KMS-11 (cell line): ENCODE results near the gene PLPPR2.

Experiments
- H2AFZ ChIP-seq: fragments of 200-600 bp; sonication (generic); 2 replicates; pipeline ENCODE4 v1.6.1; 2016; ENCODE audit warnings: antibody characterized with exemption, mixed run types, low read depth
- H3K27ac ChIP-seq: fragments of 200-600 bp; sonication (generic); 2 replicates; pipeline ENCODE4 v1.6.1; 2016; ENCODE audit warnings: mild to moderate bottlenecking, mixed run types
- H3K27me3 ChIP-seq: fragments of 200-600 bp; sonication (generic); 2 replicates; pipeline ENCODE4 v1.6.1; 2017; ENCODE audit warnings: mild to moderate bottlenecking, low read depth, mixed run types, moderate library complexity; ENCODE audit not compliant: insufficient read depth
- H3K36me3 ChIP-seq: fragments of 200-600 bp; sonication (generic); 2 replicates; pipeline ENCODE4 v1.6.1; 2017; ENCODE audit warnings: mild to moderate bottlenecking, mixed run types; ENCODE audit not compliant: insufficient read depth
- H3K4me1 ChIP-seq: fragments of 200-600 bp; sonication (generic); 2 replicates; pipeline ENCODE4 v1.6.1; 2016; ENCODE audit warnings: mild to moderate bottlenecking, low read depth, mixed run types; ENCODE audit not compliant: poor library complexity, severe bottlenecking
- H3K4me2 ChIP-seq: fragments of 200-600 bp; sonication (generic); 2 replicates; pipeline ENCODE4 v1.7.0; 2016; ENCODE audit warnings: mild to moderate bottlenecking, mixed run types
- H3K4me3 ChIP-seq: fragments of 200-600 bp; sonication (generic); IDR thresholded peaks from 2 replicates; pipeline ENCODE4 v1.6.1; 2017; ENCODE audit warnings: low read depth, low read length, mixed read lengths; ENCODE audit not compliant: insufficient read depth
- H3K79me2 ChIP-seq: fragments of 200-600 bp; sonication (generic); 2 replicates; pipeline ENCODE4 v1.6.1; 2016; ENCODE audit warnings: low read depth, mixed run types; ENCODE audit not compliant: insufficient read depth
- H3K9ac ChIP-seq: fragments of 200-600 bp; sonication (generic); 2 replicates; pipeline ENCODE4 v1.6.1; 2016; ENCODE audit warnings: mild to moderate bottlenecking, mixed run types
- H4K20me1 ChIP-seq: fragments of 200-600 bp; sonication (generic); 2 replicates; pipeline ENCODE4 v1.6.1; 2016; ENCODE audit warnings: mild to moderate bottlenecking, mixed run types; ENCODE audit not compliant: insufficient read depth
- TF ChIP-seq, protein P1 (sequence below): fragments of 200-600 bp; sonication (generic); conservative IDR thresholded peaks from 2 replicates; pipeline ENCODE4 v1.6.1; 2017; ENCODE audit warnings: low read depth, mild to moderate bottlenecking, antibody characterized with exemption, low read length, moderate library complexity, mixed read lengths

Gene PLPPR2

DNA sequence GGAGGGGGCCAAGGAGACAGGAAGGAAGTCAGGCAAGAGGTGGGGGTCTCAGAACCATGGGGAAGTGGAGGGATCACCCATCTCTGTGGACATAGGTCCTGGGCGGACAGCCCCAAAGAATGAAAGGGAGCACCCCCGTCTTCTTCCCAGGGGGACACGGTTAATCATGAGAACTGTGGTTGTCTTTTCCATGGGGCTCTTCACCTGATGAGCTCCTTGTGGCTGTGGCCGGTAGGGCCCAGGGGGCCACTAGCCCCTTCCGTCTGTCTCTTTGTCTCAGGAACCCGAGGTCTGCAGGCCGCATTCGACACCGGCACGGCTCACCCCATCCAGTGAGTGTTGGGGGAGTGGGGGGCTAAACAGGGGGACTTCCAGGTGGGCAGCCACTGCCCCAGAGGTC lies 8.6 kb downstream of the PLPPR2 start:
- H3K27ac ChIP-seq: no peak overlapping the region
- H3K27me3 ChIP-seq: no peaks in the 10 kb centered on the region
- no peak overlapping the region for H2AFZ ChIP-seq
- H3K4me1 ChIP-seq: no peaks in the 10 kb centered on the region
- no peaks in the 10 kb centered on the region for H3K79me2 ChIP-seq
- H4K20me1 ChIP-seq: no peaks in the 10 kb centered on the region
- no peak overlapping the region for H3K4me3 ChIP-seq
- no peaks in the 10 kb centered on the region for H3K36me3 ChIP-seq
- H3K9ac ChIP-seq: no peak overlapping the region
- H3K4me2 ChIP-seq: no peak overlapping the region
- TF ChIP-seq, protein P1, sequence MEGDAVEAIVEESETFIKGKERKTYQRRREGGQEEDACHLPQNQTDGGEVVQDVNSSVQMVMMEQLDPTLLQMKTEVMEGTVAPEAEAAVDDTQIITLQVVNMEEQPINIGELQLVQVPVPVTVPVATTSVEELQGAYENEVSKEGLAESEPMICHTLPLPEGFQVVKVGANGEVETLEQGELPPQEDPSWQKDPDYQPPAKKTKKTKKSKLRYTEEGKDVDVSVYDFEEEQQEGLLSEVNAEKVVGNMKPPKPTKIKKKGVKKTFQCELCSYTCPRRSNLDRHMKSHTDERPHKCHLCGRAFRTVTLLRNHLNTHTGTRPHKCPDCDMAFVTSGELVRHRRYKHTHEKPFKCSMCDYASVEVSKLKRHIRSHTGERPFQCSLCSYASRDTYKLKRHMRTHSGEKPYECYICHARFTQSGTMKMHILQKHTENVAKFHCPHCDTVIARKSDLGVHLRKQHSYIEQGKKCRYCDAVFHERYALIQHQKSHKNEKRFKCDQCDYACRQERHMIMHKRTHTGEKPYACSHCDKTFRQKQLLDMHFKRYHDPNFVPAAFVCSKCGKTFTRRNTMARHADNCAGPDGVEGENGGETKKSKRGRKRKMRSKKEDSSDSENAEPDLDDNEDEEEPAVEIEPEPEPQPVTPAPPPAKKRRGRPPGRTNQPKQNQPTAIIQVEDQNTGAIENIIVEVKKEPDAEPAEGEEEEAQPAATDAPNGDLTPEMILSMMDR: no peak

DNA sequence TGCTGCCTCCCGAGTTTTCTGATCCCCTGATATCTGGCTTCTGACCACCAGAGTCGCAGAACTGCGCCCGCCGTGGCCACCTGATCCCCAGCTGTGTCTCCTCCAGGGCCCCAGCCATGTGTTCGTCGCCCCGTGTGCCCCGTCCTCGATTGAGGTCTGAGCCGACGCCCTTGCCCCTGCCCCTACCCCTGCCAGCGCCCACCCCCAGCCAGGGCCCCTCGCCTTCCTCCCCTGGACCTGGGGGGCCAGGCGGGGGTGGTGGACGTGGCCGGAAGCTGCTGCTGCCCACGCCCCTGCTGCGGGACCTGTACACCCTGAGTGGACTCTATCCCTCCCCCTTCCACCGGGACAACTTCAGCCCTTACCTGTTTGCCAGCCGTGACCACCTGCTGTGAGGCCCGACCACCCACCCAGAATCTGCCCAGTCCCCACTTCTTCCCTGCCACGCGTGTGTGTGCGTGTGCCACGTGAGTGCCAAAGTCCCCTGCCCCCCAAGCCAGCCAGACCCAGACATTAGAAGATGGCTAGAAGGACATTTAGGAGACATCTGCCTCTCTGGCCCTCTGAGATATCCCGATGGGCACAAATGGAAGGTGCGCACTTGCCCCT lies 9.2 kb downstream of the PLPPR2 start:
- Histone ChIP-seq H3K27ac (no peak overlapping the region), H3K9ac (no peak overlapping the region), H2AFZ (no peak overlapping the region), H3K4me2 (no peak overlapping the region), H3K4me3 (no peak overlapping the region), H4K20me1 (no peaks in the 10 kb centered on the region), H3K4me1 (no peaks in the 10 kb centered on the region), H3K36me3 (no peaks in the 10 kb centered on the region), H3K79me2 (no peaks in the 10 kb centered on the region), H3K27me3 (no peaks in the 10 kb centered on the region)
- TF ChIP-seq, protein P1: no peak

DNA sequence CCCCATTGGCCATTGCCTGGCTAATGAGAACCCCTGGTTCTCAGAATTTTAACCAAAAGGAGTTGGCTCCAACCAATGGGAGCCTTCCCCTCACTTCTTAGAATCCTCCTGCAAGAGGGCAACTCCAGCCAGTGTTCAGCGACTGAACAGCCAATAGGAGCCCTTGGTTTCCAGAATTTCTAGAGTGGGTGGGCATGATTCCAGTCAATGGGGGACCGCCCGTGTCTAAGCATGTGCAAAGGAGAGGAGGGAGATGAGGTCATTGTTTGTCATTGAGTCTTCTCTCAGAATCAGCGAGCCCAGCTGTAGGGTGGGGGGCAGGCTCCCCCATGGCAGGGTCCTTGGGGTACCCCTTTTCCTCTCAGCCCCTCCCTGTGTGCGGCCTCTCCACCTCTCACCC lies 9.7 kb downstream of the PLPPR2 start:
- TF ChIP-seq, protein P1: no peak
- Histone ChIP-seq H2AFZ (no peak overlapping the region), H3K4me3 (no peak overlapping the region), H3K79me2 (no peaks in the 10 kb centered on the region), H3K9ac (no peak overlapping the region), H3K4me1 (no peaks in the 10 kb centered on the region), H3K36me3 (no peaks in the 10 kb centered on the region), H3K27me3 (no peaks in the 10 kb centered on the region), H3K4me2 (no peak overlapping the region), H4K20me1 (no peaks in the 10 kb centered on the region), H3K27ac (no peak overlapping the region)

DNA sequence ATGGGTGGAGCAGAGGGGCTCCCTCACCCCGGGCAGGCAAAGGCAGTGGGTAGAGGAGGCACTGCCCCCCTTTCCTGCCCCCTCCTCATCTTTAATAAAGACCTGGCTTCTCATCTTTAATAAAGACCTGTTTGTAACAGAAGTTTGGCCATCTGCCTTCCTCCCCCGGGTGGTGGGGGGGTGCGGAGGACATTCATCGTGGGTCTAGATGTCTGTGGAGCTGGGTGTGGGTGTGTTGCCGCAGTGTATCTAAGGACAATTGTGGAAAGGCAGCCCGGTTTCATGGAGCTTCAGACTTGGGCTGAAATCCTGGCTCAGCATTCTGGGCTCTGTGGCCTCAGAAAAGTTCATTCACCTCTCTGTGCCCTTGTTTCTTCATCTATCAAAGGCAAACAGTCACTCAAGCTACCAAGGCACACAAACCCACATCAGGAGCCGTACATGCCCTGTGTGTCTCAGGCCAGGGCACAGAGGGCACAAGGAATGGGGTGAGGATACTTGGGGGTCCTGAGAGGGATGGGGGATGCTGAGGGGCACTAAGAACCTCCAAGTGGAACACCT lies 10.4 kb downstream of the PLPPR2 start:
- H3K4me2 ChIP-seq: no peak overlapping the region
- no peaks in the 10 kb centered on the region for H3K4me1 ChIP-seq
- H3K27me3 ChIP-seq: no peaks in the 10 kb centered on the region
- no peaks in the 10 kb centered on the region for H3K36me3 ChIP-seq
- H4K20me1 ChIP-seq: no peaks in the 10 kb centered on the region
- no peak overlapping the region for H2AFZ ChIP-seq
- H3K79me2 ChIP-seq: no peaks in the 10 kb centered on the region
- no peak overlapping the region for H3K27ac ChIP-seq
- H3K4me3 ChIP-seq: no peak overlapping the region
- no peak overlapping the region for H3K9ac ChIP-seq
- TF ChIP-seq, protein P1: no peak
